Measurements from ENCODE around the gene DERA. TPM values are rescaled to one million over a fixed set of nuclear protein-coding genes. Genes with fewer than 3 reads are reported as not detected.

DERA gene
- total and polyA plus RNA-seq, 2 of the 8 experiments (the other 6 are each of a cell fraction or from before 2014, with no cell fraction given) = 13.1 to 17.1 TPM

- TF ChIP-seq CHD7 (IDR thresholded peaks at IDR 0.05; ENCODE audit: insufficient replicate concordance, low read length) (no peak), RAD21 (IDR thresholded peaks at IDR 0.05 in 1 of 2, conservative IDR thresholded peaks at IDR 0.05 in 1 of 2; ENCODE audit: low read depth in 2 of 2, low read length in 2 of 2) (no peak), ATF3 (IDR thresholded peaks at IDR 0.05; ENCODE audit: insufficient read depth, low read depth, low read length) (no peak), JUN (IDR thresholded peaks at IDR 0.05; ENCODE audit: low read depth, low read length) (no peak), JUND (IDR thresholded peaks at IDR 0.05; ENCODE audit: low read length) (no peak), NRF1 (IDR thresholded peaks at IDR 0.05; ENCODE audit: low read depth, low read length) (no peak), RNF2 (IDR thresholded peaks at IDR 0.05; ENCODE audit: borderline replicate concordance, low read depth, low read length, missing control alignments, poor library complexity, severe bottlenecking) (no peak), SAP30 (IDR thresholded peaks at IDR 0.05; ENCODE audit: insufficient read depth, insufficient replicate concordance, low read length) (no peak), EGR1 (IDR thresholded peaks at IDR 0.05; ENCODE audit: borderline replicate concordance, low read depth, low read length) (no peak)
These were observed 6.9 kb downstream of the DERA start (continued) for GRCh38 chr12:15918066-15918465.
